WERI-Rb-1 (cell line): ENCODE results near the gene PDZRN3.

Source experiments
- DNase-seq: peaks from one replicate; pipeline ENCODE4 v3.0.0-alpha.2; 2020
- H3K27ac ChIP-seq: fragments of 250-450 bp; sonication (Bioruptor Pico); 2 replicates; pipeline ENCODE4 v1.5.1; 2020; ENCODE audit warnings: mild to moderate bottlenecking, moderate library complexity
- H3K27me3 ChIP-seq: fragments of 250-450 bp; sonication (Bioruptor Pico); 2 replicates; pipeline ENCODE4 v1.5.1; 2021; ENCODE audit warnings: mild to moderate bottlenecking, low read depth, moderate library complexity; ENCODE audit not compliant: insufficient read depth, severe bottlenecking
- H3K36me3 ChIP-seq: fragments of 250-450 bp; sonication (Bioruptor Pico); 2 replicates; pipeline ENCODE4 v1.5.1; 2020; ENCODE audit warnings: mild to moderate bottlenecking, moderate library complexity
- H3K4me3 ChIP-seq: 2 replicates; pipeline ENCODE4 v1.5.1; 2011; ENCODE audit warnings: low read depth, mild to moderate bottlenecking, control low read depth, low read length
- H3K9me3 ChIP-seq: fragments of 250-450 bp; sonication (Bioruptor Pico); 2 replicates; pipeline ENCODE4 v1.5.1; 2021; ENCODE audit warnings: mild to moderate bottlenecking, moderate library complexity; ENCODE audit not compliant: severe bottlenecking
- TF ChIP-seq, protein P1 (sequence below): IDR thresholded peaks from 2 replicates; pipeline ENCODE4 v1.5.1; 2011; ENCODE audit warnings: low read depth, mild to moderate bottlenecking, control low read depth, inconsistent platforms, low read length

PDZRN3 gene

DNA sequence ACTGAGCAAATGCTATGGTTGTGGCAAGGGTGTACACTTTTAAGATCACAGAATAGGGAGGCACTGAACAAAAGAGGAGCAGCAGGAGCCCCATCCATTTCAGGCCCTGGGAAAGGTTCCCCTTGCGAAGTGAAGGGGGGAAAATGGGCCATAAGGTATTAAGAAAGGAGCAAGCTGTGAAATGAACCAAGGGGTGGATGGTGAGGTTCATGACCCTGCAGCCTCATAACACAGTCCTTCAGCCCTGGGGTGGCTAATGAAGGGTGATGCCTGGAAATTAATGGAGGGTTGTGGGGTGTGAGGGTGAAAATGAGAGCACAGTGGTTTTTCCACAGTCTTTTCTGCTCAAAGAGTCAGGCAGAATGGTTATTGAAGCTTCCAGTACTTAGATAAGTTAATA lies 150.1 kb downstream of the PDZRN3 start:
- TF ChIP-seq, protein P1, sequence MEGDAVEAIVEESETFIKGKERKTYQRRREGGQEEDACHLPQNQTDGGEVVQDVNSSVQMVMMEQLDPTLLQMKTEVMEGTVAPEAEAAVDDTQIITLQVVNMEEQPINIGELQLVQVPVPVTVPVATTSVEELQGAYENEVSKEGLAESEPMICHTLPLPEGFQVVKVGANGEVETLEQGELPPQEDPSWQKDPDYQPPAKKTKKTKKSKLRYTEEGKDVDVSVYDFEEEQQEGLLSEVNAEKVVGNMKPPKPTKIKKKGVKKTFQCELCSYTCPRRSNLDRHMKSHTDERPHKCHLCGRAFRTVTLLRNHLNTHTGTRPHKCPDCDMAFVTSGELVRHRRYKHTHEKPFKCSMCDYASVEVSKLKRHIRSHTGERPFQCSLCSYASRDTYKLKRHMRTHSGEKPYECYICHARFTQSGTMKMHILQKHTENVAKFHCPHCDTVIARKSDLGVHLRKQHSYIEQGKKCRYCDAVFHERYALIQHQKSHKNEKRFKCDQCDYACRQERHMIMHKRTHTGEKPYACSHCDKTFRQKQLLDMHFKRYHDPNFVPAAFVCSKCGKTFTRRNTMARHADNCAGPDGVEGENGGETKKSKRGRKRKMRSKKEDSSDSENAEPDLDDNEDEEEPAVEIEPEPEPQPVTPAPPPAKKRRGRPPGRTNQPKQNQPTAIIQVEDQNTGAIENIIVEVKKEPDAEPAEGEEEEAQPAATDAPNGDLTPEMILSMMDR: no peak
- DNase-seq: no peak

DNA sequence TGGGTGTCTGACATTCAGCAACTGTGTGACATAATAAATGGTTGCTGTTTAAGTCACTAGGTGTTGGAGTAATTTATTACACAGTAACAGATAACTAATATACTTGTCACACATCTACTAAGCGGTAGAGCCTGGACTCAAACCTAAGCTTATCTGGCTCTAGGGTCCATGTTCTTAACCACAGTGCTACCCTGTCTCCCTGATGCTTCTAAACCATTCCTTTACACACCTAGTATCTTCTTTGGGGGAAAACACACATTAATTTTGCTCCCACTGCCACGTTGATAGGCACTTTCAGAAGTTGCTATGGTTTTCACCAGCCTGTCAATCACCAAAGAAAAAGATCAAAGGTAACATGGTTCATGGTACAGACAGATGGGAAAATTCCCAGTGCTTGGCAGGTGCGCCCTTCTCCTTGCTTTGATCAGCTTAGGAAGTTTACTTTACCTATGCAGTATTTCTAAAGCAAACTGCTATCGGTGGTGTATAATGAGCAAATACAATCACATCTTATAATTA lies 150.8 kb downstream of the PDZRN3 start:
- DNase-seq: no peak
- H3K9me3 ChIP-seq: no peaks in the 10 kb centered on the region
- H3K27ac ChIP-seq: no peak overlapping the region
- H3K36me3 ChIP-seq: no peaks in the 10 kb centered on the region
- no peaks in the 10 kb centered on the region for H3K27me3 ChIP-seq
- H3K4me3 ChIP-seq: no peak overlapping the region
- TF ChIP-seq, protein P1: no peak

More for the DNA sequence above, 150.1 kb downstream of the PDZRN3 start:
- Histone ChIP-seq H3K4me3 (no peak overlapping the region), H3K36me3 (no peaks in the 10 kb centered on the region), H3K27ac (no peak overlapping the region), H3K9me3 (no peaks in the 10 kb centered on the region), H3K27me3 (no peaks in the 10 kb centered on the region)

GRCh38 chr3:73473181-73473897 lies 151.4 kb downstream of the PDZRN3 start:
- no peak overlapping the region for H3K27ac ChIP-seq
- TF ChIP-seq, protein P1: no peak
- no peak for DNase-seq
- no peaks in the 10 kb centered on the region for H3K36me3 ChIP-seq
- H3K9me3 ChIP-seq: no peaks in the 10 kb centered on the region
- H3K27me3 ChIP-seq: no peaks in the 10 kb centered on the region
- H3K4me3 ChIP-seq: no peak overlapping the region

GRCh38 chr3:73471986-73472787 lies 152.6 kb downstream of the PDZRN3 start:
- Histone ChIP-seq H3K27ac (no peak overlapping the region), H3K27me3 (no peaks in the 10 kb centered on the region), H3K36me3 (no peaks in the 10 kb centered on the region), H3K9me3 (no peaks in the 10 kb centered on the region), H3K4me3 (no peak overlapping the region)
- TF ChIP-seq, protein P1: no peak
- no peak for DNase-seq

DNA sequence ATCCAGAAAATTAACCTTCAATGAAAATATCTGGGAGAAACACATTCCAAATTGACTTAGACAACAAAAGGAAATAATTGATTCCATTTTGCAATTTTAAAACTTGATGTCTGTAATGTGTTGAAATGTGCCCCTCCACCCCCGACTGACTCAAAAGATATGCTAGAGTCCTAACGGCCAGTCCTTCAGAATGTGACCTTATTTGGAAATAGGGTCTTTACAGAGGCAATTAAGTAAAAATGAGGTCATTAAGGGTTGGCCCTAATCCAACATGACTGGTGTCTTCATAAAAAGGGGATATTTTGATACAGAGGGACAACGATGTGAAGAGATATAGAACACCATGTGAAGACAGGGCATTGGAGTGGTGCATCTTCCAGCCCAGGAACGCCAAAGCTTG lies 153.9 kb downstream of the PDZRN3 start:
- no peak for DNase-seq
- H3K36me3 ChIP-seq: no peaks in the 10 kb centered on the region
- no peaks in the 10 kb centered on the region for H3K27me3 ChIP-seq
- no peaks in the 10 kb centered on the region for H3K9me3 ChIP-seq
- TF ChIP-seq, protein P1: no peak
- no peak overlapping the region for H3K27ac ChIP-seq
- H3K4me3 ChIP-seq: no peak overlapping the region
